A549 (cell line): ENCODE measurements around the gene FAM181A. TPM values are rescaled to one million over a fixed set of nuclear protein-coding genes. Genes with fewer than 3 reads are reported as not detected.

ENCODE experiments used
- ATAC-seq, 2 experiments: fragments of 200-7000 bp in 1 of 2; fragments of >200 bp in 1 of 2; cut with Nextera tagmentation in 1 of 2; cut with Tn5 transposase in 1 of 2; 3 replicates each; pipeline versions ENCODE4 v1.8.0 to v1.9.1; 2018 to 2020; ENCODE audit warnings: mild to moderate bottlenecking in 1 of 2, moderate library complexity in 1 of 2
- CTCF ChIA-PET: fragments of 300-600 bp; sonication (Branson Sonifier 250); formaldehyde crosslinking; extraction: SDS; loops from one replicate; lab custom pipeline; 2021; ENCODE audit warnings: antibody characterized with exemption, inconsistent platforms; lab: Yijun Ruan, JAX
- POLR2A ChIA-PET: fragments of 350-600 bp; formaldehyde crosslinking; extraction: SDS; loops from one replicate; lab custom pipeline; 2021; ENCODE audit warnings: antibody characterized with exemption, inconsistent platforms; lab: Yijun Ruan, JAX
- DNase-seq, 2 experiments: peaks; one replicate each; pipeline versions ENCODE4 v3.0.0 to v3.0.0-alpha.2; 2011 to 2016; ENCODE audit warnings: low read depth in 1 of 2, low spot score in 1 of 2
- FAIRE-seq: peaks from 2 replicates; lab custom pipeline; 2011; peaks lifted over from hg19 to GRCh38; lab: Jason Lieb, UNC
- H3K27ac ChIP-seq, 2 experiments: fragments of >200 bp; sonication (Bioruptor Twin); formaldehyde crosslinking; 3 replicates each; pipeline ENCODE4 v1.5.1; 2016 to 2017
- H3K4me1 ChIP-seq: fragments of >200 bp; sonication (Bioruptor Twin); formaldehyde crosslinking; 3 replicates; pipeline ENCODE4 v1.6.1; 2016
- H3K4me2 ChIP-seq: fragments of >200 bp; sonication (Bioruptor Twin); formaldehyde crosslinking; 3 replicates; pipeline ENCODE4 v1.6.1; 2016
- H3K4me3 ChIP-seq: fragments of >200 bp; sonication (Bioruptor Twin); formaldehyde crosslinking; 3 replicates; pipeline ENCODE4 v1.5.1; 2016
- H3K9me3 ChIP-seq: fragments of >200 bp; sonication (Bioruptor Twin); formaldehyde crosslinking; 3 replicates; pipeline ENCODE4 v1.6.1; 2016
- CBX8 ChIP-seq: fragments of 200-600 bp; sonication (generic); IDR thresholded peaks from 2 replicates; pipeline ENCODE4 v1.6.1; 2016
- CEBPB ChIP-seq, 2 experiments: fragments of >200 bp in 1 of 2; sonication (Bioruptor Twin) in 1 of 2; formaldehyde crosslinking in 1 of 2; IDR thresholded peaks; 2 replicates each; pipeline ENCODE4 v1.6.1; 2012 to 2016
- CHD2 ChIP-seq: fragments of 150-350 bp; IDR thresholded peaks from 2 replicates; pipeline ENCODE4 v1.6.1; 2014; ENCODE audit warnings: low read length; ENCODE audit not compliant: partially characterized antibody
- CHD4 ChIP-seq: fragments of 200-600 bp; sonication (generic); IDR thresholded peaks from 2 replicates; pipeline ENCODE4 v1.6.1; 2016; ENCODE audit warnings: antibody characterized with exemption, mild to moderate bottlenecking, borderline replicate concordance
- EHF ChIP-seq: fragments of 250-450 bp; sonication (Bioruptor Pico); IDR thresholded peaks from 2 replicates; pipeline ENCODE4 v1.5.0; 2020; ENCODE audit warnings: mild to moderate bottlenecking
- EHMT2 ChIP-seq: fragments of 200-600 bp; sonication (generic); IDR thresholded peaks from 2 replicates; pipeline ENCODE4 v1.6.1; 2016; ENCODE audit warnings: antibody characterized with exemption, low read depth, mild to moderate bottlenecking, moderate library complexity
- EP300 ChIP-seq, 2 experiments: fragments of >200 bp; sonication (Bioruptor Twin); formaldehyde crosslinking; IDR thresholded peaks; 2 replicates in 1 of 2; 3 replicates in 1 of 2; pipeline ENCODE4 v1.6.1; 2016 to 2017
- ESRRA ChIP-seq: fragments of 150-350 bp; IDR thresholded peaks from 2 replicates; pipeline ENCODE4 v1.6.1; 2014; ENCODE audit warnings: mild to moderate bottlenecking, low read length, borderline replicate concordance
- FOSB ChIP-seq: fragments of 250-450 bp; sonication (Bioruptor Pico); IDR thresholded peaks from 2 replicates; pipeline ENCODE4 v1.5.0; 2020; ENCODE audit warnings: mild to moderate bottlenecking, moderate library complexity
- FOSL2 ChIP-seq, 2 experiments: fragments of 450-650 bp in 1 of 2; fragments of >200 bp in 1 of 2; sonication (Bioruptor Twin) in 1 of 2; formaldehyde crosslinking; IDR thresholded peaks; 2 replicates each; pipeline versions ENCODE4 v1.5.0 to v1.6.1; 2016 to 2020; ENCODE audit warnings: mild to moderate bottlenecking in 1 of 2, moderate library complexity in 1 of 2
- FOXS1 ChIP-seq: fragments of 250-450 bp; sonication (Bioruptor Pico); IDR thresholded peaks from 2 replicates; pipeline ENCODE4 v1.5.0; 2020; ENCODE audit warnings: mild to moderate bottlenecking, moderate library complexity
- HDAC2 ChIP-seq: fragments of 200-600 bp; sonication (generic); IDR thresholded peaks from 2 replicates; pipeline ENCODE4 v1.6.1; 2016
- HEYL ChIP-seq: fragments of 250-450 bp; sonication (Bioruptor Pico); IDR thresholded peaks from 2 replicates; pipeline ENCODE4 v1.8.0; 2021; ENCODE audit warnings: mild to moderate bottlenecking, moderate library complexity
- HOXB13 ChIP-seq: fragments of 250-450 bp; sonication (Bioruptor Pico); IDR thresholded peaks from 2 replicates; pipeline ENCODE4 v1.5.0; 2020; ENCODE audit warnings: low read depth, mild to moderate bottlenecking, moderate library complexity
- KDM1A ChIP-seq: fragments of 200-600 bp; sonication (generic); IDR thresholded peaks from 2 replicates; pipeline ENCODE4 v1.6.1; 2016; ENCODE audit warnings: low read depth, mild to moderate bottlenecking
- KDM5A ChIP-seq: fragments of 200-600 bp; sonication (generic); IDR thresholded peaks from 2 replicates; pipeline ENCODE4 v1.6.1; 2016; ENCODE audit warnings: antibody characterized with exemption, mild to moderate bottlenecking
- MYC ChIP-seq: IDR thresholded peaks from 2 replicates; pipeline ENCODE4 v1.6.1; 2012; ENCODE audit warnings: mild to moderate bottlenecking, inconsistent platforms, low read length, improper control_type of control experiment, borderline replicate concordance
- NPAS2 ChIP-seq: fragments of 250-450 bp; sonication (Bioruptor Pico); IDR thresholded peaks from 2 replicates; pipeline ENCODE4 v1.8.0; 2022; ENCODE audit warnings: mild to moderate bottlenecking, moderate library complexity, borderline replicate concordance
- NR3C1 ChIP-seq: fragments of >200 bp; sonication (Bioruptor Twin); formaldehyde crosslinking; IDR thresholded peaks from 3 replicates; pipeline ENCODE4 v1.6.1; 2017
- POLR2AphosphoS2 ChIP-seq: conservative IDR thresholded peaks from 2 replicates; pipeline ENCODE4 v1.6.1; 2012; ENCODE audit warnings: low read length, improper control_type of control experiment, inconsistent platforms
- RAD21 ChIP-seq, 2 experiments: fragments of >200 bp in 1 of 2; sonication (Bioruptor Twin) in 1 of 2; formaldehyde crosslinking in 1 of 2; IDR thresholded peaks in 1 of 2; conservative IDR thresholded peaks in 1 of 2; 2 replicates in 1 of 2; 3 replicates in 1 of 2; pipeline ENCODE4 v1.6.1; 2012 to 2018; ENCODE audit warnings: inconsistent platforms in 1 of 2
- RCOR1 ChIP-seq: fragments of 150-350 bp; IDR thresholded peaks from 2 replicates; pipeline ENCODE4 v1.6.1; 2014; ENCODE audit warnings: antibody characterized with exemption, low read length, low read depth
- SMC3 ChIP-seq: fragments of >200 bp; sonication (Bioruptor Twin); formaldehyde crosslinking; IDR thresholded peaks from 3 replicates; pipeline ENCODE4 v1.6.1; 2018; ENCODE audit warnings: inconsistent platforms
- SREBF2 ChIP-seq: fragments of 450-650 bp; IDR thresholded peaks from 2 replicates; pipeline ENCODE4 v1.6.1; 2014; ENCODE audit warnings: mild to moderate bottlenecking, moderate library complexity
- WGBS: methylation state at CpG from one replicate; pipeline ENCODE4 v1.1.6; 2017; ENCODE audit errors: missing lambda C conversion rate; 5-methylcytosine and 5-hydroxymethylcytosine counted together
- polyA plus RNA-seq, 4 experiments: library from polyadenylated mRNA; depleted of rRNA in 3 of 4; stranded (reverse); fragments of >200 nt; fragmentation: RNase III in 1 of 4; extraction: RNeasy Plus Mini Kit Qiagen cat#74134 plus additional on column Dnase treatment in 1 of 4; gene quantifications; 2 replicates in 3 of 4; 3 replicates in 1 of 4; pipeline ENCODE4 v1.2.3, GENCODE V29; 2011 to 2017
- TF ChIP-seq, protein P1 (sequence below): IDR thresholded peaks from 2 replicates; pipeline ENCODE4 v1.6.1; 2012; ENCODE audit warnings: low read depth, borderline replicate concordance
- TF ChIP-seq, protein P2 (sequence below): fragments of 450-650 bp; IDR thresholded peaks from 2 replicates; pipeline ENCODE4 v1.6.1; 2014; ENCODE audit warnings: antibody characterized with exemption
- TF ChIP-seq, protein P3 (sequence below): IDR thresholded peaks from 2 replicates; pipeline ENCODE4 v1.6.1; 2012
- TF ChIP-seq, protein P4 (sequence below): IDR thresholded peaks from 2 replicates; pipeline ENCODE4 v1.6.1; 2012
- TF ChIP-seq, protein P5 (sequence below): fragments of 250-450 bp; sonication (Bioruptor Pico); IDR thresholded peaks from 2 replicates; pipeline ENCODE4 v1.5.0; 2020; ENCODE audit warnings: low read depth, mild to moderate bottlenecking, moderate library complexity
- TF ChIP-seq, protein P6 (sequence below): fragments of 250-450 bp; sonication (Bioruptor Pico); IDR thresholded peaks from 2 replicates; pipeline ENCODE4 v1.5.0; 2021; ENCODE audit warnings: mild to moderate bottlenecking, moderate library complexity, borderline replicate concordance
- TF ChIP-seq, protein P7 (sequence below): fragments of 150-350 bp; IDR thresholded peaks from 2 replicates; pipeline ENCODE4 v1.6.1; 2014; ENCODE audit warnings: low read depth, mild to moderate bottlenecking, low read length

Gene FAM181A
- polyA plus RNA-seq, 2 of the 4 experiments (the other 2 are of a cell fraction), result not detected

DNA sequence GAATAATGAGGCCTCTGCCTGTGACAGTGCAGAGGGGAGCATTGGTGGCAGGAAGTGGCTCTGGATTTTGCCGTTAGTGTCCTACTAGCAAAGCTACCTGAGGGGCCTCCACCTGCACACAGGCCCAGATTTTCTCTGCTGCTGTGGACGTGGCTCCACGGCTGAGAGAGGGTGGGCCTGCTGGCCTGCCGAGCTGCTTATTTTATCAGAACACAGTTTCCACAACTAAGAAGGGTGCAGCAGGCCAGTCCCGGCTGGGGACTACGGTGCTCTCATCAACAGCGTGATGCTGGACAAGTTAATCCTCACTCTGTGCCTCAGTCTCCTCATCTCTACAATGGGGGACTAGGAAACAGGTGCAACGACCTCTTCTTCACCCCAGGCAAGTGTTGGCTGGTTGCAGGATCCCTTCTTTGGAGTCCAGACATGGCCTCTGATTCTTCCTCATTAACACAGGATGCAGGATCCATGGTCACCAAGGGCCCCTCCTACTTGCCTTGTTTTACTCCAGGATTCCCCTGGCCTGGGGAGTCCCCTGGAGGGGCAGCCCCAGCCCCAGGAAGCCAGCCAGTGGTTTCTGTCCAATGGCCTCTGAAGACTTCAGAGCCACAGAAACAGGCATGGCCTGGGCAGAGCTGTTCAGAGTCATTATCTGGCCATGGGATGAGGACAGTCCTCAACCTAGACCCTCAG is 3.3 kb downstream of the FAM181A start:
- Histone ChIP-seq H3K27ac (no peak overlapping the region), H3K4me3 (no peak overlapping the region), H3K4me2 (no peak overlapping the region), H3K9me3 (no peaks in the 10 kb centered on the region), H3K4me1 (no peaks in the 10 kb centered on the region)
- no peak for DNase-seq
- ATAC-seq, result no peak
- CTCF ChIA-PET, result interaction anchor here (0.6 to 29.6 kb wide), 3 partner anchors 9 to 1207 kb away, joined by 3 to 601 read pairs (median 10); partner anchors contain the start of gene ASB2
- 61% methylated on average over 8 of the region's 8 CpGs for WGBS
- POLR2A ChIA-PET, result no interaction called here
- FAIRE-seq, result no peak
- no peak for TF ChIP-seq RAD21 (conservative IDR thresholded peaks at IDR 0.05 in 1 of 2, IDR thresholded peaks at IDR 0.05 in 1 of 2)
- TF ChIP-seq, protein P1, sequence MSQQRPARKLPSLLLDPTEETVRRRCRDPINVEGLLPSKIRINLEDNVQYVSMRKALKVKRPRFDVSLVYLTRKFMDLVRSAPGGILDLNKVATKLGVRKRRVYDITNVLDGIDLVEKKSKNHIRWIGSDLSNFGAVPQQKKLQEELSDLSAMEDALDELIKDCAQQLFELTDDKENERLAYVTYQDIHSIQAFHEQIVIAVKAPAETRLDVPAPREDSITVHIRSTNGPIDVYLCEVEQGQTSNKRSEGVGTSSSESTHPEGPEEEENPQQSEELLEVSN, result no peak
- no peak for TF ChIP-seq HDAC2
- TF ChIP-seq EHMT2, result no peak
- no peak for TF ChIP-seq FOSB
- TF ChIP-seq HEYL (CRISPR knock-in tag), result no peak
- no peak for TF ChIP-seq SREBF2
- no peak for TF ChIP-seq CHD4
- TF ChIP-seq, protein P2, sequence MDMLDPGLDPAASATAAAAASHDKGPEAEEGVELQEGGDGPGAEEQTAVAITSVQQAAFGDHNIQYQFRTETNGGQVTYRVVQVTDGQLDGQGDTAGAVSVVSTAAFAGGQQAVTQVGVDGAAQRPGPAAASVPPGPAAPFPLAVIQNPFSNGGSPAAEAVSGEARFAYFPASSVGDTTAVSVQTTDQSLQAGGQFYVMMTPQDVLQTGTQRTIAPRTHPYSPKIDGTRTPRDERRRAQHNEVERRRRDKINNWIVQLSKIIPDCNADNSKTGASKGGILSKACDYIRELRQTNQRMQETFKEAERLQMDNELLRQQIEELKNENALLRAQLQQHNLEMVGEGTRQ, result no peak
- TF ChIP-seq NPAS2 (CRISPR knock-in tag), result no peak
- no peak for TF ChIP-seq CBX8
- TF ChIP-seq CHD2, result no peak
- TF ChIP-seq, protein P3, sequence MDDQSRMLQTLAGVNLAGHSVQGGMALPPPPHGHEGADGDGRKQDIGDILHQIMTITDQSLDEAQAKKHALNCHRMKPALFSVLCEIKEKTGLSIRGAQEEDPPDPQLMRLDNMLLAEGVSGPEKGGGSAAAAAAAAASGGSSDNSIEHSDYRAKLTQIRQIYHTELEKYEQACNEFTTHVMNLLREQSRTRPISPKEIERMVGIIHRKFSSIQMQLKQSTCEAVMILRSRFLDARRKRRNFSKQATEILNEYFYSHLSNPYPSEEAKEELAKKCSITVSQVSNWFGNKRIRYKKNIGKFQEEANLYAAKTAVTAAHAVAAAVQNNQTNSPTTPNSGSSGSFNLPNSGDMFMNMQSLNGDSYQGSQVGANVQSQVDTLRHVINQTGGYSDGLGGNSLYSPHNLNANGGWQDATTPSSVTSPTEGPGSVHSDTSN, result no peak
- no peak for TF ChIP-seq POLR2AphosphoS2
- no peak for TF ChIP-seq NR3C1
- no peak for TF ChIP-seq RCOR1
- TF ChIP-seq FOSL2 (IDR thresholded peaks at IDR 0.05), result no peak
- TF ChIP-seq FOSL2 (CRISPR knock-in tag; IDR thresholded peaks at IDR 0.05), result no peak
- no peak for TF ChIP-seq KDM5A

DNA sequence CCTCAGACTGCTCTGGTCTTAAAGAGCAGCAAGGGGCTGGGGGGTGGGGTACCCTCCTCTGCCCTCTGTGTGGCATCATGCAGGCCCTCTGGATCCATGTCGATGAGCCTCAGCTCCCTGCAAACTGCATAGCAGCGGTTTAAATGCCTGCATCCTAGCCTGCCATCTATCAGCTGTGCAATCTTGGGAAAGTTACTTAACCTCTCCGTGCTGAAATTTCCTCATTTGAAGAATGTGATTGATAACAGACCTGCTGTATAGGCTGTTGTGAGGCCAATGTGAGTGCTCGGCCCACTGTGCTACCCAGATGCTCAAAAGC is 3.8 kb downstream of the FAM181A start:
- ChIA-PET CTCF (interaction anchor here (0.6 to 29.6 kb wide), 4 partner anchors 9 to 1206 kb away, joined by 3 to 601 read pairs (median 6); partner anchors contain the start of gene ASB2), POLR2A (no interaction called here)
- TF ChIP-seq SMC3 (no peak), HEYL (CRISPR knock-in tag) (no peak), FOXS1 (CRISPR knock-in tag) (no peak), MYC (no peak), FOSB (no peak), POLR2AphosphoS2 (no peak), EHMT2 (no peak), KDM1A (no peak), ESRRA (no peak), EHF (CRISPR knock-in tag) (no peak), EP300 (IDR thresholded peaks at IDR 0.05) (no peak), CEBPB (IDR thresholded peaks at IDR 0.05) (no peak), HOXB13 (no peak)
- TF ChIP-seq, protein P4, sequence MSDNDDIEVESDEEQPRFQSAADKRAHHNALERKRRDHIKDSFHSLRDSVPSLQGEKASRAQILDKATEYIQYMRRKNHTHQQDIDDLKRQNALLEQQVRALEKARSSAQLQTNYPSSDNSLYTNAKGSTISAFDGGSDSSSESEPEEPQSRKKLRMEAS, result no peak
- TF ChIP-seq, protein P5, sequence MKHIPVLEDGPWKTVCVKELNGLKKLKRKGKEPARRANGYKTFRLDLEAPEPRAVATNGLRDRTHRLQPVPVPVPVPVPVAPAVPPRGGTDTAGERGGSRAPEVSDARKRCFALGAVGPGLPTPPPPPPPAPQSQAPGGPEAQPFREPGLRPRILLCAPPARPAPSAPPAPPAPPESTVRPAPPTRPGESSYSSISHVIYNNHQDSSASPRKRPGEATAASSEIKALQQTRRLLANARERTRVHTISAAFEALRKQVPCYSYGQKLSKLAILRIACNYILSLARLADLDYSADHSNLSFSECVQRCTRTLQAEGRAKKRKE (CRISPR knock-in tag), result no peak
- TF ChIP-seq, protein P6, sequence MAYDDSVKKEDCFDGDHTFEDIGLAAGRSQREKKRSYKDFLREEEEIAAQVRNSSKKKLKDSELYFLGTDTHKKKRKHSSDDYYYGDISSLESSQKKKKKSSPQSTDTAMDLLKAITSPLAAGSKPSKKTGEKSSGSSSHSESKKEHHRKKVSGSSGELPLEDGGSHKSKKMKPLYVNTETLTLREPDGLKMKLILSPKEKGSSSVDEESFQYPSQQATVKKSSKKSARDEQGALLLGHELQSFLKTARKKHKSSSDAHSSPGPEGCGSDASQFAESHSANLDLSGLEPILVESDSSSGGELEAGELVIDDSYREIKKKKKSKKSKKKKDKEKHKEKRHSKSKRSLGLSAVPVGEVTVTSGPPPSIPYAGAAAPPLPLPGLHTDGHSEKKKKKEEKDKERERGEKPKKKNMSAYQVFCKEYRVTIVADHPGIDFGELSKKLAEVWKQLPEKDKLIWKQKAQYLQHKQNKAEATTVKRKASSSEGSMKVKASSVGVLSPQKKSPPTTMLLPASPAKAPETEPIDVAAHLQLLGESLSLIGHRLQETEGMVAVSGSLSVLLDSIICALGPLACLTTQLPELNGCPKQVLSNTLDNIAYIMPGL (CRISPR knock-in tag), result no peak
- TF ChIP-seq, protein P7, sequence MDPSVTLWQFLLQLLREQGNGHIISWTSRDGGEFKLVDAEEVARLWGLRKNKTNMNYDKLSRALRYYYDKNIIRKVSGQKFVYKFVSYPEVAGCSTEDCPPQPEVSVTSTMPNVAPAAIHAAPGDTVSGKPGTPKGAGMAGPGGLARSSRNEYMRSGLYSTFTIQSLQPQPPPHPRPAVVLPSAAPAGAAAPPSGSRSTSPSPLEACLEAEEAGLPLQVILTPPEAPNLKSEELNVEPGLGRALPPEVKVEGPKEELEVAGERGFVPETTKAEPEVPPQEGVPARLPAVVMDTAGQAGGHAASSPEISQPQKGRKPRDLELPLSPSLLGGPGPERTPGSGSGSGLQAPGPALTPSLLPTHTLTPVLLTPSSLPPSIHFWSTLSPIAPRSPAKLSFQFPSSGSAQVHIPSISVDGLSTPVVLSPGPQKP, result no peak
- Histone ChIP-seq H3K9me3 (no peaks in the 10 kb centered on the region), H3K27ac (no peak overlapping the region), H3K4me2 (no peak overlapping the region), H3K4me1 (no peaks in the 10 kb centered on the region), H3K4me3 (no peak overlapping the region)
- WGBS, result 62% methylated on average over 4 of the region's 4 CpGs
- no peak for FAIRE-seq
- DNase-seq, result no peak
- ATAC-seq, result no peak
